ENCODE measurements around the gene ECSIT. TPM values are rescaled to one million over a fixed set of nuclear protein-coding genes. Genes with fewer than 3 reads are reported as not detected.

ECSIT gene
- total RNA-seq, 1 experiment from 2014 or later = 56.4 TPM

DNA sequence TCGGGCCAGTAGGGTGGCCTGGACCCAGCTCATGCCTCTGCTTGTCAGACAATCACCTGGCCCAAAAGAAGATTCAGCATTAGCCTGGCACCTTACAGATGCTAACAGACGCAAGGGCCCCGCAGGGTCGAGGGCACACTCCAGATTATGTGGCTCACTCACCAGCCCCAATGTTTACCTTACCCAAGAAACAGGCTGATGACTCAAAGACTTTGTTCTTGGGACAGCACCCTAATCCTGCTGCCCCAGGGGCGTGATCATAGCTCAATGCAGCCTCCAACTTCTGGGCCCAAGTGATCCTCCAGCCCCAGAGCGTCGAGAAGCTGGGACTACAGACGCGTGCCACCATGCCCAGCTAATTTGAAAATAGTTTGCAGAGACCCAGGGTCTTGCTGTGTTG is 9.8 kb downstream of the ECSIT start (continued):
- TF ChIP-seq ZNF532 (CRISPR knock-in tag; IDR thresholded peaks at IDR 0.05; ENCODE audit: borderline replicate concordance) (no peak), RELA (CRISPR knock-in tag; IDR thresholded peaks at IDR 0.05; ENCODE audit: borderline replicate concordance) (no peak), ZNF263 (CRISPR knock-in tag; IDR thresholded peaks at IDR 0.05; ENCODE audit: low read depth) (no peak), CREB1 (CRISPR knock-in tag; IDR thresholded peaks at IDR 0.05) (no peak), NFYB (CRISPR knock-in tag; conservative IDR thresholded peaks at IDR 0.05; ENCODE audit: low read depth) (no peak), GRHL2 (CRISPR knock-in tag; IDR thresholded peaks at IDR 0.05; ENCODE audit: insufficient replicate concordance, severe bottlenecking) (no peak)
- TF ChIP-seq, protein P1, sequence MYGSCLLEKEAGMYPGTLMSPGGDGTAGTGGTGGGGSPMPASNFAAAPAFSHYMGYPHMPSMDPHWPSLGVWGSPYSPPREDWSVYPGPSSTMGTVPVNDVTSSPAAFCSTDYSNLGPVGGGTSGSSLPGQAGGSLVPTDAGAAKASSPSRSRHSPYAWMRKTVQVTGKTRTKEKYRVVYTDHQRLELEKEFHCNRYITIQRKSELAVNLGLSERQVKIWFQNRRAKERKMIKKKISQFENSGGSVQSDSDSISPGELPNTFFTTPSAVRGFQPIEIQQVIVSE (CRISPR knock-in tag; IDR thresholded peaks at IDR 0.05; ENCODE audit: borderline replicate concordance) = no peak

DNA sequence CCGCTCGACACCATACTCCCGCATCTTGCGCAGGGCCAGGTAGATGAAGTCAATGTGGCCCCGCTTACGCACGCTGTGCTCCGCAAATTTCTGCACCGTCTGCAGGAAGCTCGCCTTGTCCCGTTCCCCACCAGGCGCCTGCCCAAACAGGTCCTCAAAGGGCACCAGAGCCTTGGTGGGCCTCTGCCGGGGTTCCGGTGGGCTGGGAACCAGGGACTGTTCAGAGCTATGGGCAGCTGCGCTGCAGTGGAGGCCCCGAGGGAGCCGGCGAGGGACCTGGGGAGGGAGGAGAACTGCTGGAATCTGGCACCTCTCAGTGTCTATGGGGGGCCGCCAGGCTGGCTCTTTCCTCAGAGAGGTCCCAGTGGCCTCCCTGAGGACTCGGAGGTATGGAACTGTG is 15.0 kb downstream of the ECSIT start:
- H3K4me3 Mint-ChIP-seq = no peak overlapping the region
- H3K4me1 Mint-ChIP-seq = no peaks in the 10 kb centered on the region
- TF ChIP-seq FOXJ3 (CRISPR knock-in tag; IDR thresholded peaks at IDR 0.05; ENCODE audit: borderline replicate concordance) (no peak), MXD4 (CRISPR knock-in tag; IDR thresholded peaks at IDR 0.05; ENCODE audit: borderline replicate concordance) (no peak), SOX15 (CRISPR knock-in tag; IDR thresholded peaks at IDR 0.05) (no peak), EMX1 (CRISPR knock-in tag; IDR thresholded peaks at IDR 0.05) (no peak), NFYB (CRISPR knock-in tag; conservative IDR thresholded peaks at IDR 0.05; ENCODE audit: low read depth) (no peak), NR3C1 (CRISPR knock-in tag; conservative IDR thresholded peaks at IDR 0.05; ENCODE audit: low read depth) (no peak), ZBTB21 (CRISPR knock-in tag; IDR thresholded peaks at IDR 0.05; ENCODE audit: borderline replicate concordance) (no peak), ZBTB43 (CRISPR knock-in tag; IDR thresholded peaks at IDR 0.05) (no peak), ZNF263 (CRISPR knock-in tag; IDR thresholded peaks at IDR 0.05; ENCODE audit: low read depth) (no peak), ZNF512 (CRISPR knock-in tag; IDR thresholded peaks at IDR 0.05; ENCODE audit: borderline replicate concordance) (no peak), ELF4 (CRISPR knock-in tag; IDR thresholded peaks at IDR 0.05; ENCODE audit: low read depth) (no peak), MAX (CRISPR knock-in tag; IDR thresholded peaks at IDR 0.05) (no peak)
- TF ChIP-seq, protein P1 (CRISPR knock-in tag; IDR thresholded peaks at IDR 0.05; ENCODE audit: borderline replicate concordance) = no peak
- TF ChIP-seq, protein P2, sequence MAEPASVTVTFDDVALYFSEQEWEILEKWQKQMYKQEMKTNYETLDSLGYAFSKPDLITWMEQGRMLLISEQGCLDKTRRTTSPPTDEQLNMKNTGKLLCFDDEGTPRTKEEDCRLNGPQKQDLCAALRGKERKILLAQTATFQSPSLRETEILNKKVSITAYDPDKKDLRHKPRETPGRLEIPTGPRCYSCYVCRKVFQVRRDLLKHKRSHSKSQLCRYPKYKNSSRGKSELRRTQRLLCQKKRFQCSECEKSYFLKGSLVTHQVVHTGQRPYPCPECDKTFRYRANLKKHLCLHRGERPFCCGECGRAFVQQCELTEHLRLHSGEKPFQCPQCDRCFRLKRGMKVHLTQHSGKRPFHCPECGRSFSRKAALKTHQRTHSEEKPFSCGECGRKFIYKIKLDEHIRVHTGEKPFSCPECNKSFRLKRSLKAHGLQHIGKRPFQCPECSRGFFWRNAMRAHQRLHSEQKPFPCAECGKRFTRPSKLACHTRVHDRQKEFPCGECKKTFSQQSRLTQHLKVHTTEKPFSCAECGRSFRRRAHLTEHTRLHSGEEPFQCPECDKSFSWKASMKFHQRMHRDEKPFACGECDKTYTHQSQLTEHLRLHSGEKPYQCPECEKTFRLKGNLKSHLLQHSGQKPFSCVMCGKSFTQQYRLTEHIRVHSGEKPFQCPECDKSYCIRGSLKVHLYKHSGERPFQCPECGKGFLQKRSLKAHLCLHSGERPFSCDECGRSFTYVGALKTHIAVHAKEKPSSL (CRISPR knock-in tag; conservative IDR thresholded peaks at IDR 0.05) = no peak
- H3K27me3 Mint-ChIP-seq (ENCODE audit: low read depth) = no peaks in the 10 kb centered on the region
- no peak for ATAC-seq
- DNase-seq (ENCODE audit: low spot score) = no peak
- H3K36me3 Mint-ChIP-seq = peaks cover 6% of the 10 kb centered on the region
- POLR2A ChIA-PET = no interaction called here
- CTCF ChIA-PET = interaction anchor here (1.0 kb wide), 2 partner anchors 11 to 131 kb away, joined by 4 read pairs; no protein-coding TSS in a partner anchor
- no peak overlapping the region for H3K27ac Mint-ChIP-seq
- no peaks in the 10 kb centered on the region for H3K9me3 Mint-ChIP-seq
